HepG2 (cell line): Measurements from ENCODE around the gene HS6ST2. TPM values are rescaled to one million over a fixed set of nuclear protein-coding genes. Genes with fewer than 3 reads are reported as not detected.
A peak's percentile ranks its signal among the peaks of the same experiment; 100 is the strongest.

Source experiments
- ATAC-seq: fragments of 200-7000 bp; cut with Tn5 transposase; 3 replicates; pipeline ENCODE4 v1.9.1; 2020; ENCODE audit warnings: mild to moderate bottlenecking, moderate library complexity
- BruUV-seq: library from RNA; stranded (reverse); fragments of 400-500 nt; replicated peaks from 2 replicates; lab custom pipeline; 2021; lab: Mats Ljungman, UMichigan
- CTCF ChIA-PET: fragments of 300-600 bp; formaldehyde crosslinking; extraction: SDS; loops from one replicate; lab custom pipeline; 2021; ENCODE audit warnings: low total read pairs, inconsistent platforms, low intra/inter-chr PET ratio; lab: Yijun Ruan, JAX
- POLR2A ChIA-PET: fragments of 350-600 bp; sonication (Branson Sonifier 250); formaldehyde crosslinking; loops from one replicate; lab custom pipeline; 2020; ENCODE audit warnings: antibody characterized with exemption, inconsistent platforms; lab: Yijun Ruan, JAX
- DNase-seq: peaks from one replicate; pipeline ENCODE4 v3.0.0-alpha.2; 2015; ENCODE audit warnings: low spot score
- FAIRE-seq: peaks from 3 replicates; lab custom pipeline; 2011; peaks lifted over from hg19 to GRCh38; lab: Jason Lieb, UNC
- H2AFZ ChIP-seq: one replicate; pipeline ENCODE4 v1.6.1; 2011; ENCODE audit warnings: low read length, inconsistent platforms
- H3K27ac ChIP-seq: fragments of 300-600 bp; 3 replicates; pipeline ENCODE4 v1.8.0; 2011; ENCODE audit warnings: mixed run types, mild to moderate bottlenecking, mixed read lengths, low read length, inconsistent platforms; ENCODE audit not compliant: insufficient read depth; ENCODE audit errors: extremely low read length
- H3K27me3 ChIP-seq, 2 experiments: fragments of 200-600 bp in 1 of 2; 2 replicates in 1 of 2; 3 replicates in 1 of 2; pipeline versions ENCODE4 v1.6.0 to v1.8.0; 2011; ENCODE audit warnings: low read length in 2 of 2, mild to moderate bottlenecking in 2 of 2, moderate library complexity in 2 of 2, inconsistent platforms in 1 of 2; ENCODE audit not compliant: insufficient read depth in 2 of 2, control insufficient read depth in 1 of 2
- H3K36me3 ChIP-seq, 2 experiments: fragments of 200-600 bp in 1 of 2; replicated peaks in 1 of 2; 2 replicates in 1 of 2; 3 replicates in 1 of 2; pipeline versions ENCODE4 v1.5.1 to v1.8.0; 2011; ENCODE audit warnings: low read length in 2 of 2, inconsistent platforms in 1 of 2; ENCODE audit not compliant: insufficient read depth in 2 of 2, control insufficient read depth in 1 of 2
- H3K4me1 ChIP-seq: 2 replicates; pipeline ENCODE4 v1.5.1; 2012; ENCODE audit warnings: low read length, inconsistent platforms; ENCODE audit not compliant: insufficient read depth
- H3K4me2 ChIP-seq: 2 replicates; pipeline ENCODE4 v1.6.0; 2011; ENCODE audit warnings: low read depth, low read length, inconsistent platforms
- H3K4me3 ChIP-seq, 3 experiments: fragments of 200-600 bp in 1 of 3; sonication (generic), shearing (Covaris generic) in 1 of 3; replicated peaks in 1 of 3; 2 replicates each; pipeline ENCODE4 v1.5.1; 2011 to 2016; ENCODE audit warnings: low read length in 3 of 3, inconsistent platforms in 2 of 3, low read depth in 2 of 3, mild to moderate bottlenecking in 2 of 3, control low read depth in 1 of 3, mixed read lengths in 1 of 3; ENCODE audit not compliant: insufficient read depth in 1 of 3
- H3K79me2 ChIP-seq: one replicate; pipeline ENCODE4 v1.6.1; 2011; ENCODE audit warnings: low read length, inconsistent platforms; ENCODE audit not compliant: insufficient read depth
- H3K9ac ChIP-seq: 2 replicates; pipeline ENCODE4 v1.6.0; 2011; ENCODE audit warnings: mild to moderate bottlenecking, low read depth, low read length, inconsistent platforms; ENCODE audit not compliant: insufficient read depth
- H3K9me3 ChIP-seq: 2 replicates; pipeline ENCODE4 v1.5.1; 2012; ENCODE audit warnings: mild to moderate bottlenecking, low read length
- H4K20me1 ChIP-seq: 2 replicates; pipeline ENCODE4 v1.6.0; 2011; ENCODE audit warnings: inconsistent platforms, mild to moderate bottlenecking, low read length, moderate library complexity; ENCODE audit not compliant: insufficient read depth
- ATF4 ChIP-seq, 2 experiments: fragments of 450-650 bp in 1 of 2; sonication (generic) in 1 of 2; formaldehyde crosslinking; IDR thresholded peaks; 2 replicates each; pipeline versions ENCODE4 v1.5.0 to v1.8.0; 2020 to 2022; ENCODE audit warnings: mild to moderate bottlenecking in 1 of 2, missing genetic modification reagents in 1 of 2
- CEBPB ChIP-seq: IDR thresholded peaks from 2 replicates; pipeline ENCODE4 v1.6.1; 2011; ENCODE audit warnings: low read depth, low read length, improper control_type of control experiment, borderline replicate concordance
- RFXAP ChIP-seq: sonication (generic); formaldehyde crosslinking; IDR thresholded peaks from 2 replicates; pipeline ENCODE4 v1.4.0; 2020; ENCODE audit warnings: missing genetic modification reagents, borderline replicate concordance
- ZNF317 ChIP-seq: sonication (generic); formaldehyde crosslinking; IDR thresholded peaks from 2 replicates; pipeline ENCODE4 v1.5.0; 2020; ENCODE audit warnings: mild to moderate bottlenecking, missing genetic modification reagents
- ZNF546 ChIP-seq: sonication (generic); formaldehyde crosslinking; conservative IDR thresholded peaks from 2 replicates; pipeline ENCODE4 v1.8.1; 2023; ENCODE audit warnings: mild to moderate bottlenecking, missing genetic modification reagents
- ZNF652 ChIP-seq: IDR thresholded peaks from 2 replicates; pipeline ENCODE4 v1.6.1; 2016; ENCODE audit warnings: low read depth, borderline replicate concordance
- ZNF773 ChIP-seq: sonication (generic); formaldehyde crosslinking; IDR thresholded peaks from 2 replicates; pipeline ENCODE4 v1.4.0; 2020; ENCODE audit warnings: missing genetic modification reagents, borderline replicate concordance
- WGBS: methylation state at CpG from one replicate; pipeline ENCODE4 v1.1.6; 2017; ENCODE audit warnings: low lambda C conversion rate; 5-methylcytosine and 5-hydroxymethylcytosine counted together
- in situ Hi-C: cut with HindIII; loops from 2 replicates; pipeline ENCODE4 v1.10.0; 2017; ENCODE audit warnings: low pct_unique_long_range_greater_than_20kb; ENCODE audit not compliant: extremely low pct_ligation_motif_present
- intact Hi-C: fragments of 100-400 bp; cut with micrococcal nuclease; formaldehyde crosslinking; loops from one replicate; pipeline ENCODE4 v1.10.0; 2022; ENCODE audit not compliant: unreplicated experiment
- polyA plus RNA-seq, 8 experiments: library from polyadenylated mRNA; depleted of rRNA in 3 of 8; stranded (reverse) in 7 of 8; unstranded in 1 of 8; fragments of >200 nt; fragmentation: Illumina TruSeq in 4 of 8; extraction: Trizol in 4 of 8; gene quantifications; 2 replicates each; pipeline versions ENCODE4 v1.2.1 to v1.2.3, GENCODE V29; 2011 to 2016; ENCODE audit warnings: low read depth in 4 of 8, missing spikeins in 1 of 8, mixed read lengths in 1 of 8; ENCODE audit not compliant: insufficient read depth in 1 of 8
- total RNA-seq, 5 experiments: library from RNA; depleted of rRNA; stranded (reverse); fragments of >200 nt; fragmentation: Illumina TruSeq; extraction: Trizol; gene quantifications; 2 replicates each; pipeline ENCODE4 v1.2.3, GENCODE V29; 2016; ENCODE audit warnings: low read depth in 1 of 5

HS6ST2 gene
- total and polyA plus RNA-seq, 2 of the 13 experiments (the other 11 are each of a cell fraction or from before 2014, with no cell fraction given) = 0.05 TPM; not detected in 1

DNA sequence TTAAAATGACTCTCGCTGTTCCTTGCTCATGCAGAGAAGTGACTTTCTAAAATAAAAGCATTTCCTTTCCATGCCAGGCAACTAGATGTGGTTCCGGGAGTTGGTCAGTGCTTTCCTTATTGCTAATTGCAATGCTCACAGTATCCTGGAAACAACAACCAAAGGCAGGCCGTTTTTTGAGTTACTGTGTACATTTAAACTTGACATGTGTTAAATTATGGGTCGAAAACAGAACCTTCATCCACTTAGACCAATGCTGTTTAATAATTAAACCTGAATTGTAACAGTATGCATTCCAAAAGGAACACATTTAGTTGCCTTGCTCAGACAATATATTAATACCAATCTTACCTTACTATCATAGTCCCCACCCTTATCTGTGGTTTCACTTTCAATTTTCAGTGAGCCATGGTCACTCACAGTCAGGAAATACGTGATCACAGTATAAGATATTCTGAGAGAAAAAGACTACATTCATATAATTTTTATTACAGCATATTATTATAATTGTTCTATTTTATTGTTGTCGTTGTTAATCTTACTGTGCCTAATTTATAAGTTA is 102.6 kb downstream of the HS6ST2 start:
- ChIA-PET POLR2A (no interaction called here), CTCF (no interaction called here)
- TF ChIP-seq ZNF317 (CRISPR knock-in tag) (peak; percentile 70), RFXAP (CRISPR knock-in tag) (no peak)
- Histone ChIP-seq H3K27ac (no peak overlapping the region), H3K36me3 (no peaks in the 10 kb centered on the region), H3K4me1 (no peaks in the 10 kb centered on the region), H3K9ac (no peak overlapping the region), H2AFZ (no peak overlapping the region), H4K20me1 (no peaks in the 10 kb centered on the region), H3K4me3 (no peak overlapping the region), H3K4me2 (0 out of 2 replicates have a peak overlapping the region, but pooled peaks have one; percentile 5), H3K79me2 (no peaks in the 10 kb centered on the region), H3K9me3 (no peaks in the 10 kb centered on the region), H3K27me3 (no peaks in the 10 kb centered on the region)
- in situ Hi-C loops (no loop called here), intact Hi-C loops (no loop called here)
- DNase-seq = no peak
- no peak for ATAC-seq
- no peak for FAIRE-seq
- WGBS = 40% methylated on average over 5 of the region's 6 CpGs
- BruUV-seq = no TSS peak

GRCh38 chrX:132853040-132853439 is 105.4 kb downstream of the HS6ST2 start:
- no peaks in the 10 kb centered on the region for H3K27me3 ChIP-seq
- FAIRE-seq (no peak), DNase-seq (no peak), ATAC-seq (no peak)
- no peak overlapping the region for H2AFZ ChIP-seq
- no peaks in the 10 kb centered on the region for H3K4me1 ChIP-seq
- ChIA-PET CTCF (no interaction called here), POLR2A (no interaction called here)
- H4K20me1 ChIP-seq = no peaks in the 10 kb centered on the region
- no TSS peak for BruUV-seq
- no peak overlapping the region for H3K27ac ChIP-seq
- intact Hi-C loops = no loop called here
- H3K4me3 ChIP-seq = no peak overlapping the region
- 40% methylated on average over 3 of the region's 3 CpGs for WGBS
- no peaks in the 10 kb centered on the region for H3K79me2 ChIP-seq
- in situ Hi-C loops = no loop called here
- H3K4me2 ChIP-seq = no peak overlapping the region
- H3K36me3 ChIP-seq = no peaks in the 10 kb centered on the region
- TF ChIP-seq ZNF546 (CRISPR knock-in tag) (no peak), CEBPB (peak; percentile 6; the same call in 1 of the 2 replicates), ATF4 (CRISPR knock-in tag; IDR thresholded peaks at IDR 0.05) (no peak), ZNF652 (CRISPR knock-in tag) (no peak), ZNF773 (CRISPR knock-in tag) (no peak)
- H3K9me3 ChIP-seq = no peaks in the 10 kb centered on the region
- H3K9ac ChIP-seq = no peak overlapping the region
